HS-5 (cell line): ENCODE measurements around the gene MAN1A2.

Source experiments
- DNase-seq: peaks from one replicate; pipeline ENCODE4 v3.0.0-alpha.2; 2012; ENCODE audit warnings: low read depth

The MAN1A2 gene

GRCh38 chr1:117559139-117559538, 191.9 kb downstream of the MAN1A2 start:
- no peak for DNase-seq

DNA sequence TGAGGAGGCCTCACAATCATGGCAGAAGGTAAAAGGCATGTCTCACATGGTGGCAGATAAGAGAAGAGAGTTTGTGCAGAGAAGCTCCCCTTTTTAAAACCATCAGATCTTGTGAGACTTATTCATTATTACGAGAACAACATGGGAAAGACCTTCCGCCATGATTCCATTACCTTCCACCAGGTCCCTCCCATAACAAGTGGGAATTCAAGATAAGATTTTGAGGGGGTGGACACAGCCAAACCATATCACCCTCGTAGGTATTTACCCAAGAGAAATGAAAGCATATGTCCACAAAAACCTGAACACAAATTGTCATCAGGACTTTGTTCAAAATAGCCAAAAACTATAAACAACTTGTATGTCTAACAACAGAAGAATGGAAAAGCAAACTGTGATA, 192.7 kb downstream of the MAN1A2 start:
- no peak for DNase-seq

DNA sequence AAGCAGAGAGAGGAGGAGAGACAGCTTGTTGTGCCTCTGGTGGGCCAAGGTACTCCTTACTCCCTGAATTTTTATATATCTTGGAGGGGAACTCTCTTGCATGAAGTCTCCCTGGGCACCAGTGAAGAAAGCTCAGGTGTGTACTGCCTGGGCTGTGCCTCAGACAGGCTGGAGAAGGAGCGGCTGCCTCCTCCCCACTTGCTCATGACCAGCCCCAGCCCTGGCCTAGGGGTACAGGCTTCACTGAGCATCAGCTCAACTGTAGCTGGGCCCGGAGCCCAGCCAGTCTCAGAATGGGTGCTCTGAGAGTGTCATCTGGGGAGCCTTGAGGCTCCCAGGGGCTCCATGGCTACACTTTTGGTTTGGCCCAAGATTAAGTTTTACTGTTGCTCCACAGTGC, 193.8 kb downstream of the MAN1A2 start:
- no peak for DNase-seq

GRCh38 chr1:117561551-117561950, 194.3 kb downstream of the MAN1A2 start:
- DNase-seq = no peak

GRCh38 chr1:117562581-117563491, 195.6 kb downstream of the MAN1A2 start:
- DNase-seq = no peak

GRCh38 chr1:117563492-117563875, 196.2 kb downstream of the MAN1A2 start:
- DNase-seq = no peak

DNA sequence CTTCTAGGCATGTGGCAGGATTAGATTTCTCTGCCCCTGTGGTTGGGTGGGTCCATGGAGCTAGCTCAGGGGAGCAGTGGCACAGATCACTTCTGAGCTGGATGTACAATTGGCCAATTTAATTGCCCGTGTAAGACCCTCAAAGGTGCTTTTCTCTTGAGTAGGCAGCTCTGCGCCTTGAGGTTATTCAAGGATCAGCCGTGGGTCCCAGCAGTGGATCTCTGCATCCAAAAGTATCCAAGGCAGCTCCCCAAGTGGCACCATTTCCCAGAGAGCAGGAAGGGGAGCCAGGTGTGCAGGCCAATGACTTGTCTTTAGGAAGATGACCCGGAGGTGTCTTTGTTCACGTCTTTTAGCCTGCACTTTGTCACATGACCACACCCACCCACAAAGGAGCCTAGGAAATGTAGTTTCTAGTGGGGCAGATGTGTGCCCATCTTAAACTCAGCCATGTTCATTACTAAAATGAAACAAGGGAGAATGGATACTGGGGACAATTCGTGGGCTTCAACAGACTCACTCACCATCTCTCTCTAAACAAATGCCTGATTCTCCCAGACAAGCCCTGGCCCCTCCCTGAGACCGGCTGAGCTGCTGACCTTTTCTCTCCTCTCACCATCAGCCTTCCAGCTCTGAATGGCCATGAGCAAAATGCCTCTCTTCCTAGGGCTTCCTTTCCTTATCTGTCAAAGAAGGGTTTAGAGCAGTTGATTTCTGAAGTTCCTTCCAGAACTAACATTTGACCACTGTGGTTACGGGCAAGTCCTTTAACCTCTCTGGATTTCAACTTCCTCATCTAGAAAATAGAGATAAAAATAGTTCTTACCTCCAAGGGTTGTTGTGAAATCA, 197.2 kb downstream of the MAN1A2 start:
- no peak for DNase-seq

GRCh38 chr1:117565076-117565556, 197.9 kb downstream of the MAN1A2 start:
- DNase-seq = no peak

DNA sequence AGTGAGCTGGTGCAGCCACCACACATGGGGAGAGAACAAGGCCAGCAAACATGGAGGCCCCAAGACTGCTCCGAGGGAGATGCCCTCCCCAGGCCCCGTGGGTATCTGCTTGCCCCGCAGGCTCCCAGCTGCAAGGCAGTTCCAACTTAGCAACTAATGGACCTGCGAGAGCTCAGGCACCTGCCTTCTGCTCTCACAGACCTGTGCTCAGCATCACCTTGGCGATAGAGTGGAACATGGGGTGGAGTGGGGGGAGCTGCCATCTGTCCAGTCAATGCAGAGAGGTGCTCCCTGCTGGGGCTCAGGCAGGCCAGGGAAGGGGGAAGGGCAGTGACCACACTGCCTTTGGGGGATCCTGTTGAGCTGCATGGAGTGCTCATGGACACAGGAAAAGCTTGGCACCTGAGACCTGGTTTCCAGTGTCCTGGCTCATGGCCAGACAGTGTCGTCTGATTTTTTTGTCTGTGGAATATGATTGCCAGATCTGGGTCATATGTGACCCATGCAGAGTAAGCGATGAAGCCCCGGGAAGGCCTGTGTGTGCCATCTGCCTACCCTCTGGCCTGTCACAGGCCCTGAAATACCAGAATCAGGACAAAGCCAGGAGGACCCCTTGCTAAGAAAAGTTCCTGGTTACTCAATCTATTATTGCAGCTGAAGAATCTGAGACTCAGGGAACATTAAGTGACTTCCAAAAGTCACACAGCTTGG, 198.7 kb downstream of the MAN1A2 start:
- no peak for DNase-seq

- DNase-seq = no peak
Observed at GRCh38 chr1:117566556-117566955, 199.3 kb downstream of the MAN1A2 start.

- DNase-seq = no peak
Observed at GRCh38 chr1:117567435-117567834, 200.2 kb downstream of the MAN1A2 start.

DNA sequence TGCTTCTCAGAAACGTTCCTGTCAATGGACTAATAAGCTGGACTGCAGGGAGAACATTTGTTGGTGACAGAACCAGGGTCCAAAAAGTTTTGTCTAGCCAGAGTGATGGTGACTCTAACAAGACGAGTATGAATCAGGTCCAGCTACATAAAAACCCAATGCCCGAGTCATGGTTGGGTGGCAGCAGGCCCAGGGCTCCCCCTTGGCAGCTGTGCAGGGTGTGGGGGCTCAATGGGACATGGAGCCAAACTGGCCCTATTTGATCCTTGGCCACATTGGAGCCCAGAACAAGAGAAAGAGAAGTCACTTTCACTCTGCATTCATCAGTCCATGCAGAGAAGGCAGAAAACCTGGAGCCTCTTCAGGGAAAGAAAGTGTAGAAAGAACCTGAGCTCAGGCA, 200.7 kb downstream of the MAN1A2 start:
- DNase-seq = no peak

GRCh38 chr1:117568999-117569398, 201.8 kb downstream of the MAN1A2 start:
- DNase-seq = no peak

GRCh38 chr1:117569856-117570255, 202.6 kb downstream of the MAN1A2 start:
- no peak for DNase-seq

GRCh38 chr1:117570988-117571409, 203.8 kb downstream of the MAN1A2 start:
- DNase-seq = no peak

DNA sequence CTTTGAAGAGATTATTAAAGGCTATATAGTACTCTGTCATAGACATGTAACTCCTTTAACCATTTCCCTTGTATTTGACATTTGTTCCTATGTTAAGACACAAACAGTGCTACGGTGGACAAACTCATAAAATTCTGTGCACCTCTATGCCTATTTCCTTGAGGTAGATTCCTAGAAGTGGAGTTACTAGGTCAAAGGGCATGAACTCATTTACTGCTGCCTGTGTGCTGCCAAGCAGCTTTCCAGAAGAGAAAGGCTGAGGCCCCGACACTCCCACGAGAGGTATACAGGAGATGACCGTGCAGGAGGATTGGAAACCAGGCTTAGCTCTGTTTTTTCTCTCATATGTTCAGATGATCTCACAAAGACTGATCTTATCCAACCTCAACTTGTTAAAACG, 204.2 kb downstream of the MAN1A2 start:
- no peak for DNase-seq

DNA sequence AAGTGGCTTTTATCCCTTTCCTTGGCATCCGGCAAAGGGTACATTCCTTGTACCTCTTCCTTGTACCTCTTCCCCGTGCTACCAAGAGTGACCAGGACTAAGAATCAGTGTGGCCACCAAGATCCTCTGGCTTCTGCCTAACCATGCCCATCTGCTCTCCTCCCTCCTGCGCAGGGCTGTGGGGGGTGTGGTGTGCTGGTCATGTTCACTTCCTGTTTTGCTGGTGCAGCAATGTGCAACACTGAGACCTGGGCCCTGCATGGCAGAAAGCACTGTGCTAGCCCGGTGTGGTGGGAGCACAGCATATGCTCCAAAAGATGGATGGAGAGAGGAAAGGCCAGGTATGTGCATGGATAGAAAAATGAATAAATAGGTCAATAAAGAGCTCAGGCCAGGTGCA, 205.3 kb downstream of the MAN1A2 start:
- DNase-seq = no peak

DNA sequence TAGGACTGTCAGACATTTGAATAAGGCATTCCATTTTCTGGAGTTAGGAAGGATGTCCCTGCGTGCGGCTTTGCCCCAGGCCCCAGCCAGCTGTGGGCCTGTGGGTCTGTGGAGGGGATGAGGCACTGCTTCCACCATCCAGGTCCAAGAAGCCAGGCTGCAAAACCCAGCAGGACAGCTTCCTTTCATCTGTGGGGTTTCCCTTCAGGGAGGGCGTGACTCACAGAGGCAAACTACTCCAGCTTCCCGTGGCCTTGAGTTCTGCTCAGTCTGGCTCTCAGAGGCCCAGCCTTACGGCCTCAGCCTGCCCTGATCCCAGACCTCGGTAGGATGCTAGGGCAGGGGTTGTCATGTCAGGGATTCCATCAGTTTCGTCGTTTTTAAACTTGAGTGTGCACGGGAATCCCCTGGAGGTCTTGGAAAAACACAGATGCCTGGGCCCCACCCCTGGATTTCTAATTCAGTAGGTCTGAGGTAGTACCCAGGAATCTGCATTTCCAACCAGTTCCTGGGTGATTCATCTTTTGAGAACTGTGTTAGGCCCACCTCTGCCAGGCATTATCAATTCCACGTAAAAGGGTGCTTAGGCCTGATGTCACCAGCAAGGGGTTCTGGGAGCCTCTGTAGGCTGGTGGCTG, 206.3 kb downstream of the MAN1A2 start:
- DNase-seq = no peak

GRCh38 chr1:117574161-117574835, 207.0 kb downstream of the MAN1A2 start:
- no peak for DNase-seq

GRCh38 chr1:117575586-117576225, 208.5 kb downstream of the MAN1A2 start:
- no peak for DNase-seq

- no peak for DNase-seq
Observed at GRCh38 chr1:117576236-117576635, 209.0 kb downstream of the MAN1A2 start.
